Lower leg skin (tissue), 3 donors: Measurements from ENCODE around the gene VPS51.

ENCODE experiments used
- CTCF ChIP-seq, 3 donors: fragments of 450-650 bp; IDR thresholded peaks; one replicate each; pipeline ENCODE4 v1.5.1; 2016; ENCODE audit warnings: antibody characterized with exemption in 3 of 3, mild to moderate bottlenecking in 3 of 3, moderate library complexity in 2 of 3
- POLR2A ChIP-seq, 2 donors: fragments of 450-650 bp; IDR thresholded peaks; one replicate each; pipeline ENCODE4 v1.6.1; 2016 to 2017; ENCODE audit warnings: antibody characterized with exemption in 2 of 2, mild to moderate bottlenecking in 1 of 2, moderate library complexity in 1 of 2

GRCh38 chr11:65051398-65051858 lies 44.6 kb upstream of the VPS51 start:
- TF ChIP-seq CTCF (IDR thresholded peaks at IDR 0.05), result no peak
- no peak for TF ChIP-seq POLR2A (IDR thresholded peaks at IDR 0.05)
